Epithelial cell of esophagus (primary cell): ENCODE data around the gene TM9SF3.

ENCODE experiments used
- DNase-seq: peaks from one replicate; pipeline ENCODE4 v3.0.0; 2010; ENCODE audit warnings: low read depth
- H3K4me3 ChIP-seq: 2 replicates; pipeline ENCODE4 v1.5.1; 2011; ENCODE audit warnings: mild to moderate bottlenecking, low read length, control low read depth
- CTCF ChIP-seq: IDR thresholded peaks from 2 replicates; pipeline ENCODE4 v1.5.1; 2011; ENCODE audit warnings: low read depth, mild to moderate bottlenecking, low read length, control low read depth, inconsistent platforms; ENCODE audit not compliant: insufficient read depth; ENCODE audit errors: missing control alignments

The TM9SF3 gene

DNA sequence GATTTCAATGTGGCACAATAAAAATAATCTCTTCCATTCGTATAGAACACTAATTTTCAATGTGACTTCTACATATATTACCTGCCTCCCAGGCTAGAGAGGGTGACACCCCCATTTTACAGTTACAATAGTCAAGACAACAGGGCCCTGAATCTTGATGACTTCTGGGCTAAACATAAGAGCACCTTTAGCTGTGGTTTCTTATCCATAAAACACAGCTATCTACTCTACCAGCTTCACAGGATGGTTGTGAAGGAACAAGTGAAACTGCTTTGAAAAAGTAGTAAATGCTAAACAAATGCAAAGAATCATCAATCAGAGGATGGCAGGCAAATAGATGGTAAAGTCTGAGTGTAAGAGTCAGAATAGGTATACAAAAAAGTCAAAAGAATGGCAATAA, 69.5 kb downstream of the TM9SF3 start:
- DNase-seq = no peak
- TF ChIP-seq CTCF = no peak
- no peak overlapping the region for H3K4me3 ChIP-seq

- no peak for TF ChIP-seq CTCF
- no peak for DNase-seq
- no peak overlapping the region for H3K4me3 ChIP-seq
These were observed 70.5 kb downstream of the TM9SF3 start for GRCh38 chr10:96516337-96516736.

- H3K4me3 ChIP-seq = peak within 1 kb of the TSS; percentile 47
- TF ChIP-seq CTCF = peak; percentile 42
- peak; percentile 94 for DNase-seq
These were observed 72.9 kb downstream of the TM9SF3 start, which contains the start of gene TLL2 for GRCh38 chr10:96513698-96514561. TSS of gene TLL2 (minus strand) at chr10:96513926. CDS start at chr10:96513685, 241 bp downstream.

- peak overlapping the region; percentile 47 for H3K4me3 ChIP-seq
- TF ChIP-seq CTCF = no peak
- DNase-seq = no peak
These were observed 73.5 kb downstream of the TM9SF3 start for GRCh38 chr10:96513305-96513697.

GRCh38 chr10:96512524-96513304, 74.1 kb downstream of the TM9SF3 start:
- no peak for TF ChIP-seq CTCF
- peak; percentile 44 for DNase-seq
- H3K4me3 ChIP-seq = peak overlapping the region; percentile 47

DNA sequence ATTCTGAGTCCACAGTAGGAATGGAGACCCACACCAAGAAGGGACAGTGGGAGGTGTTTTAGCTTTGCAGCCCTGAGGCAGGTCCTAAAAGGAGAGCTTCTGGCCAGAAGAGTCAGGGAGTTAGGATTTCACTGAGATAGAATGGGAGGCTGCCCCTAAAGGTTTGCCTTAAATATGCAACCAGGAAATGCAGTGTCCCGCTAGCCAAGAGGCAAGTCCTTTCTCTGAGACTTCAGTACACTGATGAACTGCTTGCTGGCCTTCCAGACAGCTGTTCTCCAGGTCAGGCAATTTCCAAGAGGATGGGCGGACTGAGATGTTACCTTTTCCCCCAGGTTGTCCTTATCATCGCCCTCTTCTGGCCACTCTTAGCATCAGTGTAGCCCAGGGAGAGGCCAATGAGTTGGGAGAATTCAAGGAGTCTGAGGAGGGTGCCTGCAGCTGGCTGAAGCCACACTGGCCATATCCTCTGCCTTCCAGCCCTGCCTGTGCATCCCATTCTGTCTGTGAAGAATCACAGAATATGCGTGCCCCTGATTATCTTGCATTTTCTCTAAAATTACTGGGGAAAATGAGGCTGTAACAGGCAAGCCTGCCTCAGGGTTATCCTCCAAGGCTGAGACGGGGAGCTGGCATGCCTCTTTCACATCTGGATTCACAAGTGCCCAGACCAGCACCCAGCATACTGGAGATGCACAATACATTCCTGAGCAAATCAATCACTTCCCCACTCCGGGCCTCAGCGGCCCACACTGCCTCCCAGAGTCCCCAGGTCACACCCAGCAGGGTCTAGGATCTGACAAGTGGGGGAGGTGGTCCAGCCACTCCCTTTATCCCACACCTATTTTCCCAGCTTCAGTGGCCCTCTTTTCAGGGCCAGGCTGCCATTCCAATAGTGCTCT, 75.5 kb downstream of the TM9SF3 start:
- peak; percentile 63 for DNase-seq
- H3K4me3 ChIP-seq = no peak overlapping the region
- TF ChIP-seq CTCF = peak; percentile 75
